8988T (cell line): ENCODE measurements around the gene UBE2O.

ENCODE experiments used
- DNase-seq: peaks from one replicate; pipeline ENCODE4 v3.0.0; 2011

The UBE2O gene

DNA sequence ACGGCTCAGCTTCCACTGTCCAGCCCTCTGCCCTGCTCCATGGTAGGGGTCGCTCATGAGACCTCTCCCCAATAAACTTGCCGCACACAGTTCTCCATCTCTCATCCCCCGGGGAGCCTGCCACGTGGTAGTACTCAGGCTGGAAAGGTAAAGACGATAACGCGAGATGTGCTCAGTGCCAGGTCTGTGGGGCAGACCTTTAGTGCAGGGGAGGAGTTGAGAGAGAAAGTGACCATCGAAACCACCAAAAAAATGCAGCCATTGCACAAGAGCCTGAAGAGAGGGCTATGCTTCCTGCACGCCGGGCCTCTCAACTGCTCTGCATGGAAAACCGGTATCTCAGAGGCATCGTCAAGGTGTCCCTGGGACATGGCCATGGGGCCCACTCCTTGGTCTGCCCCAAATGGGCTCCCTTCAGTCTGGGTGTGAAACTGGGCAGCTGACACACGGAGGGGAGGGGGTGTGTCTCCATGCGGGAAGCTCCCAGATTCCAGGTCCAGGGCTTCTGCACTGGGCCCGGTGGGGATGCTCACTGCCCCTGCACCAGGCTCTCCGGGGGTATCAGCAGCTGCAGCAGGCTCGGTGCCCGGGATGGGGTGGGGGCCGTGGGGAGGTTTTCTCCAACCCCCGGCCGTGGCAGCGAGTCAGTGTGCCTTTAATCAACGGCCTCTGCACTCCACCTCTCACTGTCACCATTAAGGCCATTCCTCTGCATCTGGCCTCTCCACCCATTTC lies 9.8 kb upstream of the UBE2O start:
- no peak for DNase-seq

- DNase-seq = no peak
These were observed 9.0 kb upstream of the UBE2O start for GRCh38 chr17:76461765-76462555.

- no peak for DNase-seq
These were observed 6.7 kb upstream of the UBE2O start for GRCh38 chr17:76459674-76460073.

GRCh38 chr17:76458580-76459490 lies 5.9 kb upstream of the UBE2O start:
- DNase-seq = peak; percentile 63

DNA sequence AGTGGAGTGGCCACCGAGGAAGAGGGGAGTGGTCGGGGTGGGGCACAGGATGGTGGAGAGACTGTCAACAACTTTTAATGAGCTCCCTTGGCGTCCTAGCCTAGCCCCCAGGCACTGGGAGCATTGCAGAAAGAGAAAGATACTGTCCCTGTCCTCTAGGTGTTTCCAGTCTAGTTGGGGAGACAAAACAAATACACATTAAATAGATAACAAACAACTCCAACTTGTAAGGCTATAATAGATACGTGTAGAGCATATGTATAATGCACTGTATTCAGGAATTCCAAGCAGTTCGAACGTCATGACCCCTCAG lies 435 bp upstream of the UBE2O start:
- no peak for DNase-seq

DNA sequence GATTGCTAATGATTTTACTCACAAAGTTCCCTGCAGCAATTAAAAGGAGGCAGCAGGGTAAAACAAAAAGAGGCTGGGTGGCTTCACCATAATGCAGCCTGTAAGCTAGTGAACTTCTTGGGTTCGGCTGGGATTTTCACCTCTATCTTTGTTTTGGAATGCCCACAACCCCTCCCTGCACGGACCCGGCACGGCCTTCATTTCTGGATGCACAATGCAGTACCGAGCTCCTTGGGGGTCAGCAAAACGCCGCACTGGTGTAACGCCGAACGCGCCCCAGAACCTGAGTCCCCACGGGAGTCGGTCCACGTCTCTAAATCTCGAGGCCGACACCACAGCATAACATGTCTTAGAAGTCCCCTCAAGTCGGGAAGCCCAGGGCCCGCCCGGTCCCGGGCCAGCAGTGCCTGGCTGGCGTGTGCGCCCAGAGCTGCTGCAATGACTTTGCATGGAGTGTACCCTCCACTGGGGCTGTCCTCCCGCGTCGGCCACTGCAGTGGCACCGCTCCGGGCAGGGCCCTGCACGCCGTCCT lies 759 bp downstream of the UBE2O start:
- DNase-seq = no peak

- DNase-seq = no peak
These were observed 1.4 kb downstream of the UBE2O start for GRCh38 chr17:76451506-76451905.

DNA sequence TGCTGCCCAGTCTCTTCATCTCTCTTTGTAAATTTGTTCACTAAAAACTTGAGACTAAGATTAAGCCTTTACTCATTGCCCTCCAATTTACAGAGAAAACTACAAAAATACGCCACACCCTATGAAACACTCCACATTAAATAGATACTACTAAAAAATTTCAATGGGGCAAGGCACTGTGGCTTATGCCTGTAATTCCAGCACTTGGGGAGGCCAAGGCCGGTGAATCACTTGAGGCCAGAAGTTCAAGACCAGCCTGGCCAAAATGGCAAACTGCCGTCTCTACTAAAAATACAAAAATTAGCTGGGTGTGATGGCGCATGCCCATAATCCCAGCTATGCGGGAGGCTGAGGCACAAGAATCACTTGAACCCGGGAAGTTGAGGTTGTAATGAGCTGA lies 3.8 kb downstream of the UBE2O start:
- DNase-seq = no peak

DNA sequence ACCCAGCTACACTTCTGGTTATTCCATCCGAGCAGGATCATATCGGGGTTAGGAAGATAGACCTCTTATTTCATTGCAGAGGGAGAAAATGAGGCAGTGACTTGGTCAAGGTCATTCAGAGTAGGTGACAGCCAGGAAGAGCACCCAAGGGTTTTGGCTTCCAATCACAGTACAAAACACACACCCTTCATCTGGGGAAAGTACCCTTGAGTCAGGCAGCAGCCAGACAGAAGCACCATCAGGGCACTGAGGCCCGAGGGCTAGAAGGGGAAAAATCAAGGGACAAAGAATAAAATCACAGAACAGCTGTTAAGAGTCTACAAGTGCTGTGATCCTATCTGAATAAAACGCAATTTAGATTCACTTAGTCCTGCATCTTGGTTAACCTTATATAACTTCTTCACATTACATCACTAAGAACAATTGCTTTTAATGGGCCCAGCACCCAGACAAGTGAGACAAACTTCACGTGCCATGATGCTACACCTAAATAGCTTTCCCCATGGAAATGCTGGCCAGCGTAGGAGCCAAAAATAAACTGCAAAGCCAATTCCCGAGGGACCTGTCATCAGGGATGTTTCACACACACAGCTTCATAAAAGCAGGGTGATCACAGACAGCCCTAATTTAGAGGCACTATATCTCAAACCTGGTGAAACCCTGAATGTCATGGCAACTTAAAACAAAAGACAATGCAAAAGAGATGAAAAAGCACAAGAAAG lies 4.9 kb downstream of the UBE2O start:
- no peak for DNase-seq

DNA sequence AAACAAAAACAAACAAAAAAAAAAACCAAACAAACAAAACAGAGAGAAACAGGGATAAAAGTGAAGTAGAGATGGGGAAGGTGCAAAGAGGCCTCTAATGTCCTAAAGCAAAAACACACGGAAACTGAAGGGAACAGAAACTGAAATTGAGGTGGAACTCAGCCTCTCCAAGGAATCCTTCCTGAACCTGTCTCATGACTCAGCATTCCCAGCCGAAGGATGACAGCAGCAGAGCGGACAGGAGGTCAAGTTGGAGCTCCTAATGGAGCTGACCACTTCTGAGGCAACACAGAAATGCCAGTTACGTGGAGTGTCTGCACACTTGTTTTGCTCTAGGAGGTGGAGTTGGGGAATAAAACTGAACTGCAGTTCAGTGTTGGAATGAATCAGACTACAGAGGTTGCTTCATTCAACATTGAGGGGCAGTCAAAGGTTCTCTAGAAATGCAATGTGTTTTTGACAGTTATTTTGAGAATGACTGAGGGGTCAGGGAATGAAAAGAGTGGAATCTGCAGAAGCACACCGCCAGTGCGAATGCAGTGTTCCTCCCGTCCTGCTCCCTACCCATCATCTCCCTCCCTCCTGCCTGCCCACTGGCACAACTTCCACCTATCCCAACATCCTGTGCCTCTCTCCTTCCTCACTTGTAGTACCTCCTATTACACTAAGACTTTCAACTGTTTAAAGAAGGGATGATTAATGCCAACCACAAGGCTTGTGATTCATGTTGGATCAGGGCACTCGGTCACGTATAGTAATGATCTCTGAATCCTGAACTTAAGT lies 6.3 kb downstream of the UBE2O start:
- DNase-seq = no peak

- no peak for DNase-seq
These were observed 7.1 kb downstream of the UBE2O start for GRCh38 chr17:76445697-76446448.

- no peak for DNase-seq
These were observed 8.2 kb downstream of the UBE2O start for GRCh38 chr17:76444518-76445311.

DNA sequence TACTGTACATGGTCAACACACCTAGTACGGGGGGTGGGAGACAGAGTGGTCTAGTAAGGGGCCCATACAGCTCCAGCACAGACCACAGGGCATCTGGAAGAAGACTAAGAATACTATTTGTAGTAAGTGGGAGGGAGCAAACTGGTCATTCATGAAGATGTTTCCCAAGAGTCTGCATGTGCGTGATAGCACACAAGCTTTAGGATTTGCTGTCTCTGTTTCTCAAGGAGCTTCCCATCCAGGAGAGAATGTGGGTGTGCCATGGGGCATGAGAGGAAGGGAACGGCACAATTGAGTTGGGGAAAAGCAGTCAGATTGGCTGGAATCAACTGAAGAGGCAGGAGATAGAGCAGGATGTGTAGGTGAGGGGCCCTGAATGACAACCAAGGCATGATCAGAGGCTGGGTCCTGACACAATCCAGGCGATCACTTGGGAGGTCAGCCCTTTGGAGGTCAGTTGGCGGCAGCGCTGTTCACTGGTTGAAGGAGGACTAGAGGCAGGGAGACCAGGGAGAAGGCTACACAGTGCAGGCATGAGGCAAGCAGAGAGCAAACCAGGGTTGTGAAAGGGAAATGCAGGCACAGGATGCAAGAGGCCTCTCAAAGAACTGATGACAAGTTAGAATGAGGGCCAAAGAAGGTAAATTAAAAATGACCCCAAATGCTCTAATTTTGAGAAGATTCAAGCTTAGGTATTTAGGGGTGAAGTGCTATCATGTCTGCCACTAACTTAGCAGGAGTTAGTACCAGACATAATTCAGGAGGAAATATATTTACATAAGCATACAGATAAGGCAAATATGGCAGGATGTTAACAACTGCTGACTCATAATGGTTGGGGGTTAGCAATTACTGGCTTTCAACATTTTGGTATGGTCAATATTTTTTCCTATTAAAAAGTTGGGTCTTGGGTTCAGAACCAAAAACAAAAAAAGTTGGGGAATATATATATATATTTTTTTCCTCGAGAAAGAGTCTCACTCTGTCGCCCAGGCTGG lies 10.3 kb downstream of the UBE2O start:
- no peak for DNase-seq

- DNase-seq = no peak
These were observed 11.1 kb downstream of the UBE2O start for GRCh38 chr17:76441686-76442340.

- no peak for DNase-seq
These were observed 12.1 kb downstream of the UBE2O start for GRCh38 chr17:76440751-76441362.

GRCh38 chr17:76439314-76439928 lies 13.5 kb downstream of the UBE2O start:
- DNase-seq = no peak

GRCh38 chr17:76438906-76439305 lies 14.0 kb downstream of the UBE2O start:
- no peak for DNase-seq
